GM19395 (cell line): Measurements from ENCODE around the gene INAFM2.

Experiments used
- ATAC-seq: cut with Tn5 transposase; IDR thresholded peaks from one replicate; pipeline ENCODE4 v1.9.1; 2021; ENCODE audit warnings: mild to moderate bottlenecking, moderate library complexity; ENCODE audit not compliant: unreplicated experiment

INAFM2 gene

GRCh38 chr15:40305281-40305680 is 18.2 kb upstream of the INAFM2 start:
- ATAC-seq = no peak

GRCh38 chr15:40306371-40306770 is 17.1 kb upstream of the INAFM2 start:
- no peak for ATAC-seq

- no peak for ATAC-seq
These were observed 16.6 kb upstream of the INAFM2 start for GRCh38 chr15:40306908-40307307.

GRCh38 chr15:40307421-40308211 is 15.9 kb upstream of the INAFM2 start, which contains the start of gene PLCB2:
Gene PLCB2, minus strand, starts transcription at chr15:40307935. Its CDS starts 263 bp downstream, at chr15:40307672.
- peak; percentile 75 for ATAC-seq

- no peak for ATAC-seq
These were observed 14.1 kb upstream of the INAFM2 start for GRCh38 chr15:40309344-40309862.

- no peak for ATAC-seq
These were observed 13.2 kb upstream of the INAFM2 start for GRCh38 chr15:40310001-40310959.

GRCh38 chr15:40310993-40311392 is 12.5 kb upstream of the INAFM2 start:
- no peak for ATAC-seq

GRCh38 chr15:40312370-40313158 is 10.9 kb upstream of the INAFM2 start:
- no peak for ATAC-seq

GRCh38 chr15:40313531-40314398 is 9.7 kb upstream of the INAFM2 start:
- no peak for ATAC-seq

GRCh38 chr15:40314723-40315276 is 8.7 kb upstream of the INAFM2 start:
- ATAC-seq = no peak

GRCh38 chr15:40316931-40317330 is 6.6 kb upstream of the INAFM2 start:
- no peak for ATAC-seq

- ATAC-seq = no peak
These were observed 5.9 kb upstream of the INAFM2 start for GRCh38 chr15:40317580-40317979.

GRCh38 chr15:40320409-40320808 is 3.1 kb upstream of the INAFM2 start:
- ATAC-seq = no peak

- ATAC-seq = peak; percentile 36
These were observed 2.5 kb upstream of the INAFM2 start for GRCh38 chr15:40320931-40321371.

GRCh38 chr15:40322531-40323238 is 807 bp upstream of the INAFM2 start:
- no peak for ATAC-seq

GRCh38 chr15:40323953-40324937 is 753 bp downstream of the INAFM2 start:
- ATAC-seq = peak; percentile 13

- ATAC-seq = no peak
These were observed 1.7 kb downstream of the INAFM2 start for GRCh38 chr15:40325188-40325587.
